ENCODE results near the gene FICD. TPM values are rescaled to one million over a fixed set of nuclear protein-coding genes. Genes with fewer than 3 reads are reported as not detected.

Gene FICD
- total and polyA plus RNA-seq, 2 of the 13 experiments (the other 11 are each of a cell fraction or from before 2014, with no cell fraction given): 0.99 to 3.0 TPM

DNA sequence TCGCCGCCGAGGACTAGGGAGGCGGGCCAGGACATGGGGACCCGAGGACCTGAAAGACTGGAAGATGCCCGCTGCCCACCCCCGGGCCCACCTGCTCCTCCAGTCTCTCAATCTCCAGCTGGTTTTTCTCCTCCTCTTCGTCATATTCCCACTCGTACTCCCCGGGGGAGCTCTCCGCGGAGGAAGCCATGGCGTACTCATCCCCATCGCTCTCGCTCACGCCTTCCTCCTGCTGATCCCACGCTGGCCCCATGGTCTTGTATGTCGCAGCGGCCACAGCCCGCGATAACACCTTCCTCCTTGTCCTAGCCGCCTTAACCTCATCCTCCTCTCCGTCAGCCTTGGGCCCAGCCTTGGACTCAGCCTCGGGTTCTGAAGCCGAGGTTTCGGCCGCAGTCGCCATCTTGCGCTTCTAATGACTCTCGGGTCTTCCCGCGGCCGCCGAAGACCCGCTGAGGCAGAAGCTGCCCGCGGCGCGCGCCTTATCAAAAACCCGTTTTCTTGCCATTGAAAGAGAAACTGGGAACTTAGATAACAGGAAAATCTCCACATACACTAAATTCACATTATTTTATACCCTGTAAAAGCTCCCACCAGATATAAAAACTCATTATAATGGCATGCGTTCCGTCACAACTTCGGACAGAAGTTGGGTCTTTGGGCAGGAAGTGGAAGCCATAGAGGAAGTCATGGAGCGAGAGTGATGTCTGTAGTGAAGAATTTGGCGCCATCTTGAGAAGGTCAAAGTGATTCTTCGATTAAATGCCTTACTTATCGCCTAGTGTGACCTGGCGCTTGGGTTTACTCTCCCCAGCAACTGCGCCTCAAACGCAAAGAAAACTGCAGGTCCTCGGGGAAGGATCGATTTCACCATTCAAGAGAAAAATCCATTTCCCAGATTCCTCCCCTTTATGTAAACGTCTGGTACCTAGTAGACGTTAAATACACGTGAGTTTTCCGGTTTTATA lies 46.0 kb downstream of the FICD start, which contains the start of gene SART3 (continued):
- TF ChIP-seq ZNF557 (CRISPR knock-in tag; IDR thresholded peaks at IDR 0.05) (no peak), CBX2 (IDR thresholded peaks at IDR 0.05; ENCODE audit: low read depth, low read length) (no peak), CBX2 (CRISPR knock-in tag; IDR thresholded peaks at IDR 0.05; ENCODE audit: low read depth) (no peak), REL (CRISPR knock-in tag; conservative IDR thresholded peaks at IDR 0.05) (no peak), ZNF569 (CRISPR knock-in tag; IDR thresholded peaks at IDR 0.05; ENCODE audit: borderline replicate concordance) (no peak), ZNF33A (CRISPR knock-in tag; IDR thresholded peaks at IDR 0.05; ENCODE audit: borderline replicate concordance) (no peak), ZNF224 (CRISPR knock-in tag; IDR thresholded peaks at IDR 0.05) (no peak), ZNF777 (CRISPR knock-in tag; IDR thresholded peaks at IDR 0.05) (no peak), GTF3A (CRISPR knock-in tag; conservative IDR thresholded peaks at IDR 0.05) (no peak), ZNF670 (CRISPR knock-in tag; IDR thresholded peaks at IDR 0.05; ENCODE audit: borderline replicate concordance) (no peak), NONO (IDR thresholded peaks at IDR 0.05) (no peak), NONO (CRISPR knock-in tag; conservative IDR thresholded peaks at IDR 0.05) (no peak; the same call in none of the 2 replicates), ZNF234 (CRISPR knock-in tag; conservative IDR thresholded peaks at IDR 0.05) (no peak), RNF2 (conservative IDR thresholded peaks at IDR 0.05; ENCODE audit: low read depth) (no peak), MTA3 (CRISPR knock-in tag; IDR thresholded peaks at IDR 0.05) (no peak), ZNF121 (CRISPR knock-in tag; IDR thresholded peaks at IDR 0.05) (no peak), ZNF232 (CRISPR knock-in tag; IDR thresholded peaks at IDR 0.05; ENCODE audit: borderline replicate concordance) (no peak; the same call in 1 of the 2 replicates), REPIN1 (CRISPR knock-in tag; IDR thresholded peaks at IDR 0.05; ENCODE audit: borderline replicate concordance, low read depth) (0 out of 2 replicates have a peak, but pooled peaks have one; percentile 20), EED (CRISPR knock-in tag; IDR thresholded peaks at IDR 0.05) (peak; percentile 57; the same call in 1 of the 2 replicates), ZNF496 (CRISPR knock-in tag; IDR thresholded peaks at IDR 0.05; ENCODE audit: insufficient replicate concordance) (no peak), ZNF773 (CRISPR knock-in tag; IDR thresholded peaks at IDR 0.05; ENCODE audit: borderline replicate concordance) (no peak), HNRNPH1 (optimal IDR thresholded peaks at IDR 0.05; ENCODE audit: low read depth, low read length) (no peak), ZNF20 (CRISPR knock-in tag; IDR thresholded peaks at IDR 0.05) (no peak)
- TF ChIP-seq, protein P1, sequence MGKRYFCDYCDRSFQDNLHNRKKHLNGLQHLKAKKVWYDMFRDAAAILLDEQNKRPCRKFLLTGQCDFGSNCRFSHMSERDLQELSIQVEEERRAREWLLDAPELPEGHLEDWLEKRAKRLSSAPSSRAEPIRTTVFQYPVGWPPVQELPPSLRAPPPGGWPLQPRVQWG (CRISPR knock-in tag; IDR thresholded peaks at IDR 0.05; ENCODE audit: borderline replicate concordance, low read depth): no peak
- TF ChIP-seq, protein P2, sequence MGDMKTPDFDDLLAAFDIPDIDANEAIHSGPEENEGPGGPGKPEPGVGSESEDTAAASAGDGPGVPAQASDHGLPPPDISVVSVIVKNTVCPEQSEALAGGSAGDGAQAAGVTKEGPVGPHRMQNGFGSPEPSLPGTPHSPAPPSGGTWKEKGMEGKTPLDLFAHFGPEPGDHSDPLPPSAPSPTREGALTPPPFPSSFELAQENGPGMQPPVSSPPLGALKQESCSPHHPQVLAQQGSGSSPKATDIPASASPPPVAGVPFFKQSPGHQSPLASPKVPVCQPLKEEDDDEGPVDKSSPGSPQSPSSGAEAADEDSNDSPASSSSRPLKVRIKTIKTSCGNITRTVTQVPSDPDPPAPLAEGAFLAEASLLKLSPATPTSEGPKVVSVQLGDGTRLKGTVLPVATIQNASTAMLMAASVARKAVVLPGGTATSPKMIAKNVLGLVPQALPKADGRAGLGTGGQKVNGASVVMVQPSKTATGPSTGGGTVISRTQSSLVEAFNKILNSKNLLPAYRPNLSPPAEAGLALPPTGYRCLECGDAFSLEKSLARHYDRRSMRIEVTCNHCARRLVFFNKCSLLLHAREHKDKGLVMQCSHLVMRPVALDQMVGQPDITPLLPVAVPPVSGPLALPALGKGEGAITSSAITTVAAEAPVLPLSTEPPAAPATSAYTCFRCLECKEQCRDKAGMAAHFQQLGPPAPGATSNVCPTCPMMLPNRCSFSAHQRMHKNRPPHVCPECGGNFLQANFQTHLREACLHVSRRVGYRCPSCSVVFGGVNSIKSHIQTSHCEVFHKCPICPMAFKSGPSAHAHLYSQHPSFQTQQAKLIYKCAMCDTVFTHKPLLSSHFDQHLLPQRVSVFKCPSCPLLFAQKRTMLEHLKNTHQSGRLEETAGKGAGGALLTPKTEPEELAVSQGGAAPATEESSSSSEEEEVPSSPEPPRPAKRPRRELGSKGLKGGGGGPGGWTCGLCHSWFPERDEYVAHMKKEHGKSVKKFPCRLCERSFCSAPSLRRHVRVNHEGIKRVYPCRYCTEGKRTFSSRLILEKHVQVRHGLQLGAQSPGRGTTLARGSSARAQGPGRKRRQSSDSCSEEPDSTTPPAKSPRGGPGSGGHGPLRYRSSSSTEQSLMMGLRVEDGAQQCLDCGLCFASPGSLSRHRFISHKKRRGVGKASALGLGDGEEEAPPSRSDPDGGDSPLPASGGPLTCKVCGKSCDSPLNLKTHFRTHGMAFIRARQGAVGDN (CRISPR knock-in tag; IDR thresholded peaks at IDR 0.05): peak; percentile 73
- TF ChIP-seq, protein P3, sequence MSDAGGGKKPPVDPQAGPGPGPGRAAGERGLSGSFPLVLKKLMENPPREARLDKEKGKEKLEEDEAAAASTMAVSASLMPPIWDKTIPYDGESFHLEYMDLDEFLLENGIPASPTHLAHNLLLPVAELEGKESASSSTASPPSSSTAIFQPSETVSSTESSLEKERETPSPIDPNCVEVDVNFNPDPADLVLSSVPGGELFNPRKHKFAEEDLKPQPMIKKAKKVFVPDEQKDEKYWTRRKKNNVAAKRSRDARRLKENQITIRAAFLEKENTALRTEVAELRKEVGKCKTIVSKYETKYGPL (CRISPR knock-in tag; IDR thresholded peaks at IDR 0.05): no peak

Data from HepG2 (cell line).